ENCODE data around the gene ZMPSTE24.
A peak's percentile ranks its signal among the peaks of the same experiment; 100 is the strongest.
"Not testable (repeated sequence)": the region's sequence is repeated elsewhere in the genome, so short reads cannot be mapped to it uniquely, and the experiment has no call there.

The ZMPSTE24 gene

GRCh38 chr1:40257688-40258444 is at the start of gene ZMPSTE24:
TSS of gene ZMPSTE24 (plus strand) at chr1:40258236. CDS start at chr1:40258272, 36 bp downstream.
- Histone ChIP-seq H3K4me1 (ENCODE audit: insufficient read depth, low read length) (peaks cover 5% of the 10 kb centered on the region; the same call in 1 of the 2 replicates), H3K4me3 (ENCODE audit: low read length) (peak within 1 kb of the TSS; percentile 99), H3K36me3 (ENCODE audit: insufficient read depth, low read depth, low read length) (peaks cover 33% of the 10 kb centered on the region), H3K9me3 (ENCODE audit: insufficient read depth, low read depth, low read length) (no peaks in the 10 kb centered on the region), H3K27me3 (ENCODE audit: insufficient read depth, low read length) (no peaks in the 10 kb centered on the region), H3K9ac (ENCODE audit: low read depth, low read length) (peak within 1 kb of the TSS; percentile 99), H3K27ac (ENCODE audit: low read length) (peak within 1 kb of the TSS; percentile 96)

DNA sequence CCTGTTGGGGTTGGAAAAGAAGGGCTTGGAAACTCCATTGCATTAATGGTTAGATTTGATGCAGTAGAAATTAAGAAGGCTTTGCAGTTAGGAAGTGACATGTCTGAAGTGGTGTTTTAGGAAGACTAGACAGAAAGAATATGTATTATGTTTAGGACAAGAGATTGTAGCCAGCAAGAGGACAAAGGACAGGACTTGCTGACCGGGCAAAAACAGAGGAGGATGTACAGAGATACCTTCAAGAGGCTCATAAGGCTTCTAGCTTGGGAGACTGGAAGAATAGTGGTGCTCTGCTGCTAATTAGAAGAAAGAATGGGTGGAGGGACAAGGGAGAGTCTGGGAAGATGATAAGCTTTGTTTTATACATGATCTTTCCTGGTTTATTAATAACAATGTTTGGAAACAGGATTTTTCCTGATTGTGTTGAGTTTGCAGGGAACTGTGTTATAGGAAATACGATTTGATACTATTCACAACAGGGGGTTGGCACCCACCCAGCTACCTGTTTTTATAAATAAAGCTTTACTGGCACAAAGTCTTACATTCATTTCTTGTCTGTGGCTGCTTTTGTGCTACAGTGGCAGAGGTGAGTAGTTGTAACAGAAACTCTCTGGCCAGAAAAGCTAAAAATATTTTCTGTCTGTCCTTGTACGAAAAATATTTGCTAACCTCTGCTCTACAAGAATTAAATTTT is 47.4 kb upstream of the ZMPSTE24 start:
- no peaks in the 10 kb centered on the region for H3K4me1 ChIP-seq (ENCODE audit: insufficient read depth, low read length)
- H3K9ac ChIP-seq (ENCODE audit: low read depth, low read length) = no peak overlapping the region
- no peak overlapping the region for H3K4me3 ChIP-seq (ENCODE audit: low read length)
- peaks cover 27% of the 10 kb centered on the region for H3K36me3 ChIP-seq (ENCODE audit: insufficient read depth, low read depth, low read length)
- no peak overlapping the region for H3K27ac ChIP-seq (ENCODE audit: low read length)
- H3K9me3 ChIP-seq (ENCODE audit: insufficient read depth, low read depth, low read length) = no peaks in the 10 kb centered on the region
- no peaks in the 10 kb centered on the region for H3K27me3 ChIP-seq (ENCODE audit: insufficient read depth, low read length)

- Histone ChIP-seq H3K4me3 (ENCODE audit: low read length) (no peak overlapping the region), H3K27ac (ENCODE audit: low read length) (no peak overlapping the region), H3K4me1 (ENCODE audit: insufficient read depth, low read length) (no peaks in the 10 kb centered on the region), H3K36me3 (ENCODE audit: insufficient read depth, low read depth, low read length) (peaks cover 13% of the 10 kb centered on the region; the same call in 1 of the 2 replicates), H3K27me3 (ENCODE audit: insufficient read depth, low read length) (no peaks in the 10 kb centered on the region), H3K9ac (ENCODE audit: low read depth, low read length) (no peak overlapping the region), H3K9me3 (ENCODE audit: insufficient read depth, low read depth, low read length) (no peaks in the 10 kb centered on the region)
Measured at GRCh38 chr1:40218333-40218732, 39.7 kb upstream of the ZMPSTE24 start.

GRCh38 chr1:40221471-40221905 is 36.5 kb upstream of the ZMPSTE24 start:
- peaks cover 13% of the 10 kb centered on the region; the same call in 1 of the 2 replicates for H3K36me3 ChIP-seq (ENCODE audit: insufficient read depth, low read depth, low read length)
- H3K4me1 ChIP-seq (ENCODE audit: insufficient read depth, low read length); H3K4me3 ChIP-seq (ENCODE audit: low read length); H3K9me3 ChIP-seq (ENCODE audit: insufficient read depth, low read depth, low read length); H3K27me3 ChIP-seq (ENCODE audit: insufficient read depth, low read length); H3K9ac ChIP-seq (ENCODE audit: low read depth, low read length); H3K27ac ChIP-seq (ENCODE audit: low read length): not testable (repeated sequence)

DNA sequence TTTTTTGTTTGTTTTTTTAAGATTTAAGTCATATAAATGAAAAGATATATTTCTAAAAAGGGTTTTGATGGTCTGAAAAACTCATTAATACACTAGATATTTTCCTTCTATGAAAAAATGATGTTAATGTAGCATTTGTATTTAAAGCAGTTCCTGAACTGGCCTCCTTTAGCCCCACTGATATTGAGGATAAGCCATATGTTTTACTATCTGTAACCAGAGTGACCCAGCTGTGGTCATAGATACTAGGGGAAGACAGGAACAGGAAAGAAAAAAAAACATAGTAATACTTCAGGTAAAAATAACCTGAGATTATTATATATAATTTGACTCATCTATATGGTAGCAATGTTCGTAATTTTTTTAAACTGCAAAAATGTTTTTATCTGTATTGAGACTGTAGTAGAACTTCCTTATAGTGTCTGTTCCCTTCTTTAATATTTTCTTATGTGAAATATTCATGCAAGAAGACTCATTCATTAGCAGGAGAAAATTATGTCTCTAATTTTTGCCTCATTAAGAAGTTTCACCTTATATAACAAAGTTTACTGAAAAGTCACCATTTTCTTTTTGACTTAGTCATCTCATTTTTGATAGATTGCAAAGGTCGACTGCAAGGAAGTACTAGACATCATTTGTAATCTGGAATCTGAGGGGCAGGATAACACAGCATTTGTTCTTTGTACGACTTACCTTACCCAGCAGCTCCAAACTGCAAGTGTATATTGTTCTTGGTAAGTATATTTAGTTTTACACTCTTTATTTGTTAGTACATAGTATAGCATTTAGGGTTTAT is 35.9 kb upstream of the ZMPSTE24 start:
- Histone ChIP-seq H3K27me3 (ENCODE audit: insufficient read depth, low read length) (no peaks in the 10 kb centered on the region), H3K9me3 (ENCODE audit: insufficient read depth, low read depth, low read length) (no peaks in the 10 kb centered on the region), H3K9ac (ENCODE audit: low read depth, low read length) (no peak overlapping the region), H3K4me1 (ENCODE audit: insufficient read depth, low read length) (no peaks in the 10 kb centered on the region), H3K27ac (ENCODE audit: low read length) (no peak overlapping the region), H3K4me3 (ENCODE audit: low read length) (no peak overlapping the region), H3K36me3 (ENCODE audit: insufficient read depth, low read depth, low read length) (peaks cover 13% of the 10 kb centered on the region; the same call in 1 of the 2 replicates)

DNA sequence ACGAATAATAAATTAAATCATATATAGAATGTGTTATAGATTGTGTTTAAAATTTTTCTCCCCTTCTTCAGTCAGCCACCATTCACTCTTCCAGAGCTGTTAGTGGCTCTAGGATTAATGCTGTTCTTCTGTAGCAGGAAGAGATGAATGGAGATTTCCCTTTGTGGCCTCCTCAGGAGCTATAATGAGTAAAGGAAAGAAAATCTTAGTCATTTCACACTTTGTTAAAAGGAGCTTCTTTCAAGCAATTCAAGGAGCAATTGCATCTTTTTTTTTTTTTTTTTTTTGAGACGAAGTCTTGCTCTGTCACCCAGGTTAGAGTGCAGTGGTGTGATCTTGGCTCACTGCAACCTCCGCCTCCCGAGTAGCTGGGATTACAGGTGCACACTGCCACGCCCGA is 34.0 kb upstream of the ZMPSTE24 start:
- Histone ChIP-seq H3K4me1 (ENCODE audit: insufficient read depth, low read length) (no peaks in the 10 kb centered on the region), H3K36me3 (ENCODE audit: insufficient read depth, low read depth, low read length) (peaks cover 15% of the 10 kb centered on the region; the same call in 1 of the 2 replicates), H3K9ac (ENCODE audit: low read depth, low read length) (no peak overlapping the region), H3K9me3 (ENCODE audit: insufficient read depth, low read depth, low read length) (no peaks in the 10 kb centered on the region), H3K4me3 (ENCODE audit: low read length) (no peak overlapping the region), H3K27me3 (ENCODE audit: insufficient read depth, low read length) (no peaks in the 10 kb centered on the region), H3K27ac (ENCODE audit: low read length) (no peak overlapping the region)

- no peak overlapping the region for H3K27ac ChIP-seq (ENCODE audit: low read length)
- H3K36me3 ChIP-seq (ENCODE audit: insufficient read depth, low read depth, low read length) = peaks cover 23% of the 10 kb centered on the region; the same call in 1 of the 2 replicates
- H3K4me3 ChIP-seq (ENCODE audit: low read length) = no peak overlapping the region
- no peaks in the 10 kb centered on the region for H3K27me3 ChIP-seq (ENCODE audit: insufficient read depth, low read length)
- no peaks in the 10 kb centered on the region for H3K9me3 ChIP-seq (ENCODE audit: insufficient read depth, low read depth, low read length)
- H3K4me1 ChIP-seq (ENCODE audit: insufficient read depth, low read length) = no peaks in the 10 kb centered on the region
- H3K9ac ChIP-seq (ENCODE audit: low read depth, low read length) = no peak overlapping the region
Measured at GRCh38 chr1:40226192-40226591, 31.8 kb upstream of the ZMPSTE24 start.

GRCh38 chr1:40232444-40232843 is 25.6 kb upstream of the ZMPSTE24 start:
- H3K27ac ChIP-seq (ENCODE audit: low read length) = no peak overlapping the region
- no peak overlapping the region; the same call in 1 of the 2 replicates for H3K9ac ChIP-seq (ENCODE audit: low read depth, low read length)
- no peaks in the 10 kb centered on the region for H3K27me3 ChIP-seq (ENCODE audit: insufficient read depth, low read length)
- H3K9me3 ChIP-seq (ENCODE audit: insufficient read depth, low read depth, low read length) = no peaks in the 10 kb centered on the region
- H3K36me3 ChIP-seq (ENCODE audit: insufficient read depth, low read depth, low read length) = peaks cover 61% of the 10 kb centered on the region
- H3K4me3 ChIP-seq (ENCODE audit: low read length) = no peak overlapping the region
- H3K4me1 ChIP-seq (ENCODE audit: insufficient read depth, low read length) = no peaks in the 10 kb centered on the region

GRCh38 chr1:40239626-40240025 is 18.4 kb upstream of the ZMPSTE24 start:
- no peak overlapping the region for H3K9ac ChIP-seq (ENCODE audit: low read depth, low read length)
- no peaks in the 10 kb centered on the region for H3K9me3 ChIP-seq (ENCODE audit: insufficient read depth, low read depth, low read length)
- H3K4me3 ChIP-seq (ENCODE audit: low read length) = no peak overlapping the region
- H3K27me3 ChIP-seq (ENCODE audit: insufficient read depth, low read length) = no peaks in the 10 kb centered on the region
- peaks cover 46% of the 10 kb centered on the region for H3K36me3 ChIP-seq (ENCODE audit: insufficient read depth, low read depth, low read length)
- H3K4me1 ChIP-seq (ENCODE audit: insufficient read depth, low read length) = no peaks in the 10 kb centered on the region
- H3K27ac ChIP-seq (ENCODE audit: low read length) = no peak overlapping the region

- Histone ChIP-seq H3K36me3 (ENCODE audit: insufficient read depth, low read depth, low read length) (peaks cover 42% of the 10 kb centered on the region), H3K9me3 (ENCODE audit: insufficient read depth, low read depth, low read length) (no peaks in the 10 kb centered on the region), H3K4me3 (ENCODE audit: low read length) (no peak overlapping the region), H3K27me3 (ENCODE audit: insufficient read depth, low read length) (no peaks in the 10 kb centered on the region), H3K27ac (ENCODE audit: low read length) (no peak overlapping the region), H3K4me1 (ENCODE audit: insufficient read depth, low read length) (no peaks in the 10 kb centered on the region), H3K9ac (ENCODE audit: low read depth, low read length) (no peak overlapping the region)
Measured at GRCh38 chr1:40240390-40240789, 17.6 kb upstream of the ZMPSTE24 start.

- Histone ChIP-seq H3K4me3 (ENCODE audit: low read length) (no peak overlapping the region), H3K4me1 (ENCODE audit: insufficient read depth, low read length) (no peaks in the 10 kb centered on the region), H3K27ac (ENCODE audit: low read length) (no peak overlapping the region), H3K27me3 (ENCODE audit: insufficient read depth, low read length) (no peaks in the 10 kb centered on the region), H3K9ac (ENCODE audit: low read depth, low read length) (no peak overlapping the region), H3K9me3 (ENCODE audit: insufficient read depth, low read depth, low read length) (no peaks in the 10 kb centered on the region), H3K36me3 (ENCODE audit: insufficient read depth, low read depth, low read length) (peaks cover 32% of the 10 kb centered on the region)
Measured at GRCh38 chr1:40241362-40241761, 16.7 kb upstream of the ZMPSTE24 start.

Data from iPS-20b (cell line).